Panc1 (cell line): ENCODE measurements around the gene SETD7.

Experiments
- CTCF ChIP-seq: fragments of 450-650 bp; IDR thresholded peaks from 2 replicates; pipeline ENCODE4 v1.5.1; 2017; ENCODE audit warnings: mild to moderate bottlenecking
- TCF7L2 ChIP-seq: IDR thresholded peaks from 2 replicates; pipeline ENCODE4 v1.6.1; 2011; ENCODE audit warnings: mild to moderate bottlenecking, low read depth, low read length, inconsistent platforms

GRCh38 chr4:139589336-139590018, 33.5 kb upstream of the SETD7 start:
- no peak for TF ChIP-seq CTCF
- no peak for TF ChIP-seq TCF7L2
